A549 (cell line): ENCODE measurements around the gene MBD3L2. TPM values are rescaled to one million over a fixed set of nuclear protein-coding genes. Genes with fewer than 3 reads are reported as not detected.
A peak's percentile ranks its signal among the peaks of the same experiment; 100 is the strongest.

ENCODE experiments used
- ATAC-seq, 2 experiments: fragments of 200-7000 bp in 1 of 2; fragments of >200 bp in 1 of 2; cut with Nextera tagmentation in 1 of 2; cut with Tn5 transposase in 1 of 2; 3 replicates each; pipeline versions ENCODE4 v1.8.0 to v1.9.1; 2018 to 2020; ENCODE audit warnings: mild to moderate bottlenecking in 1 of 2, moderate library complexity in 1 of 2
- CTCF ChIA-PET: fragments of 300-600 bp; sonication (Branson Sonifier 250); formaldehyde crosslinking; extraction: SDS; loops from one replicate; lab custom pipeline; 2021; ENCODE audit warnings: antibody characterized with exemption, inconsistent platforms; lab: Yijun Ruan, JAX
- POLR2A ChIA-PET: fragments of 350-600 bp; formaldehyde crosslinking; extraction: SDS; loops from one replicate; lab custom pipeline; 2021; ENCODE audit warnings: antibody characterized with exemption, inconsistent platforms; lab: Yijun Ruan, JAX
- DNase-seq, 2 experiments: peaks; one replicate each; pipeline versions ENCODE4 v3.0.0 to v3.0.0-alpha.2; 2011 to 2016; ENCODE audit warnings: low read depth in 1 of 2, low spot score in 1 of 2
- FAIRE-seq: peaks from 2 replicates; lab custom pipeline; 2011; peaks lifted over from hg19 to GRCh38; lab: Jason Lieb, UNC
- H3K27ac ChIP-seq, 2 experiments: fragments of >200 bp; sonication (Bioruptor Twin); formaldehyde crosslinking; 3 replicates each; pipeline ENCODE4 v1.5.1; 2016 to 2017
- H3K4me1 ChIP-seq: fragments of >200 bp; sonication (Bioruptor Twin); formaldehyde crosslinking; 3 replicates; pipeline ENCODE4 v1.6.1; 2016
- H3K4me2 ChIP-seq: fragments of >200 bp; sonication (Bioruptor Twin); formaldehyde crosslinking; 3 replicates; pipeline ENCODE4 v1.6.1; 2016
- H3K4me3 ChIP-seq: fragments of >200 bp; sonication (Bioruptor Twin); formaldehyde crosslinking; 3 replicates; pipeline ENCODE4 v1.5.1; 2016
- H3K9me3 ChIP-seq: fragments of >200 bp; sonication (Bioruptor Twin); formaldehyde crosslinking; 3 replicates; pipeline ENCODE4 v1.6.1; 2016
- ATOH8 ChIP-seq: fragments of 250-450 bp; sonication (Bioruptor Pico); IDR thresholded peaks from 2 replicates; pipeline ENCODE4 v1.5.0; 2020; ENCODE audit warnings: low read depth, mild to moderate bottlenecking, moderate library complexity
- BCL3 ChIP-seq: fragments of >200 bp; sonication (Bioruptor Twin); formaldehyde crosslinking; IDR thresholded peaks from 3 replicates; pipeline ENCODE4 v1.6.1; 2016
- CEBPB ChIP-seq, 2 experiments: fragments of >200 bp in 1 of 2; sonication (Bioruptor Twin) in 1 of 2; formaldehyde crosslinking in 1 of 2; IDR thresholded peaks; 2 replicates each; pipeline ENCODE4 v1.6.1; 2012 to 2016
- CHD4 ChIP-seq: fragments of 200-600 bp; sonication (generic); IDR thresholded peaks from 2 replicates; pipeline ENCODE4 v1.6.1; 2016; ENCODE audit warnings: antibody characterized with exemption, mild to moderate bottlenecking, borderline replicate concordance
- E2F6 ChIP-seq: IDR thresholded peaks from 2 replicates; pipeline ENCODE4 v1.6.1; 2012; ENCODE audit warnings: low read depth, borderline replicate concordance
- GATA3 ChIP-seq: IDR thresholded peaks from 2 replicates; pipeline ENCODE4 v1.6.1; 2012; ENCODE audit warnings: borderline replicate concordance
- JUN ChIP-seq, 2 experiments: fragments of >200 bp; sonication (Bioruptor Twin); formaldehyde crosslinking; IDR thresholded peaks; 2 replicates in 1 of 2; 3 replicates in 1 of 2; pipeline ENCODE4 v1.6.1; 2016 to 2017
- KDM5A ChIP-seq: fragments of 200-600 bp; sonication (generic); IDR thresholded peaks from 2 replicates; pipeline ENCODE4 v1.6.1; 2016; ENCODE audit warnings: antibody characterized with exemption, mild to moderate bottlenecking
- MAX ChIP-seq: IDR thresholded peaks from 2 replicates; pipeline ENCODE4 v1.6.1; 2012
- NFE2L2 ChIP-seq: fragments of 150-350 bp; conservative IDR thresholded peaks from 2 replicates; pipeline ENCODE4 v1.6.1; 2014; ENCODE audit warnings: low read length
- PHF8 ChIP-seq: fragments of 200-600 bp; sonication (generic); IDR thresholded peaks from 2 replicates; pipeline ENCODE4 v1.6.1; 2016; ENCODE audit warnings: low read depth, mild to moderate bottlenecking, antibody characterized with exemption, moderate library complexity, borderline replicate concordance
- POLR2A ChIP-seq: IDR thresholded peaks from 2 replicates; pipeline ENCODE4 v1.6.1; 2012; ENCODE audit warnings: mild to moderate bottlenecking, low read length
- RNF2 ChIP-seq: fragments of 200-600 bp; sonication (generic); IDR thresholded peaks from 2 replicates; pipeline ENCODE4 v1.6.1; 2016; ENCODE audit warnings: low read depth, mild to moderate bottlenecking, antibody characterized with exemption, moderate library complexity, borderline replicate concordance
- WGBS: methylation state at CpG from one replicate; pipeline ENCODE4 v1.1.6; 2017; ENCODE audit errors: missing lambda C conversion rate; 5-methylcytosine and 5-hydroxymethylcytosine counted together
- polyA plus RNA-seq, 4 experiments: library from polyadenylated mRNA; depleted of rRNA in 3 of 4; stranded (reverse); fragments of >200 nt; fragmentation: RNase III in 1 of 4; extraction: RNeasy Plus Mini Kit Qiagen cat#74134 plus additional on column Dnase treatment in 1 of 4; gene quantifications; 2 replicates in 3 of 4; 3 replicates in 1 of 4; pipeline ENCODE4 v1.2.3, GENCODE V29; 2011 to 2017

Gene MBD3L2
- polyA plus RNA-seq, 2 of the 4 experiments (the other 2 are of a cell fraction): not detected

GRCh38 chr19:7098096-7098495 lies 49.0 kb downstream of the MBD3L2 start:
- Histone ChIP-seq H3K4me3 (peak overlapping the region; percentile 50; the same call in 2 of the 3 replicates), H3K27ac (no peak overlapping the region; a peak in 1 of 6 replicates), H3K4me1 (0 out of 3 replicates have a peak, but pooled peaks cover 3% of the 10 kb centered on the region), H3K4me2 (peak overlapping the region; percentile 55), H3K9me3 (peaks cover 18% of the 10 kb centered on the region)
- no peak for ATAC-seq
- no peak for TF ChIP-seq CHD4
- TF ChIP-seq NFE2L2: no peak
- no peak for TF ChIP-seq RNF2
- TF ChIP-seq GATA3: no peak
- ChIA-PET CTCF (no interaction called here), POLR2A (no interaction called here)
- WGBS: 82% methylated on average over 3 of the region's 3 CpGs
- no peak for FAIRE-seq
- DNase-seq: no peak

- Histone ChIP-seq H3K4me3 (peak overlapping the region; percentile 50), H3K4me1 (0 out of 3 replicates have a peak, but pooled peaks cover 3% of the 10 kb centered on the region), H3K4me2 (peak overlapping the region; percentile 55), H3K27ac (peak overlapping the region; percentile 78 to 96), H3K9me3 (peaks cover 18% of the 10 kb centered on the region)
- ChIA-PET POLR2A (interaction anchor here (0.6 to 1.4 kb wide), 11 partner anchors 13 to 1042 kb away, joined by 3 to 18 read pairs (median 3); partner anchors contain the start of genes INSR and ZNF557), CTCF (interaction anchor here (0.9 to 4.8 kb wide), 6 partner anchors 10 to 582 kb away, joined by 3 to 49 read pairs (median 4); partner anchors contain the start of gene TRAPPC5)
- peak; percentile 70 to 86 for DNase-seq
- TF ChIP-seq ATOH8 (no peak), KDM5A (no peak), BCL3 (peak; percentile 22; the same call in 1 of the 3 replicates), JUN (IDR thresholded peaks at IDR 0.05) (peak in 1 of 2 experiments; percentile 56; a peak in 2 of 5 replicates), E2F6 (peak; percentile 75; the same call in 1 of the 2 replicates), MAX (peak; percentile 52), POLR2A (peak; percentile 51), RNF2 (no peak), CEBPB (IDR thresholded peaks at IDR 0.05) (no peak), PHF8 (peak; percentile 22; the same call in 1 of the 2 replicates)
- FAIRE-seq: no peak
- WGBS: 1% methylated on average over 31 of the region's 78 CpGs
- peak; percentile 89 to 96 for ATAC-seq
These were observed 49.8 kb downstream of the MBD3L2 start for GRCh38 chr19:7098701-7099596.

GRCh38 chr19:7099597-7099921 lies 50.4 kb downstream of the MBD3L2 start:
- POLR2A ChIA-PET: interaction anchor here (0.7 to 1.4 kb wide), 9 partner anchors 13 to 1042 kb away, joined by 3 to 18 read pairs (median 3); partner anchors contain the start of genes INSR and ZNF557
- CTCF ChIA-PET: interaction anchor here (0.7 to 4.8 kb wide), 7 partner anchors 9 to 581 kb away, joined by 3 to 49 read pairs (median 3); partner anchors contain the start of gene TRAPPC5
- ATAC-seq: no peak

More at GRCh38 chr19:7099597-7099921, 50.4 kb downstream of the MBD3L2 start:
- 39% methylated on average over 5 of the region's 9 CpGs for WGBS
- TF ChIP-seq RNF2: no peak
- TF ChIP-seq, all 56 proteins: peak for 0
- Histone ChIP-seq H3K4me1 (0 out of 3 replicates have a peak, but pooled peaks cover 3% of the 10 kb centered on the region), H3K4me3 (peak overlapping the region; percentile 50), H3K27ac (peak overlapping the region; percentile 78 to 96), H3K9me3 (peaks cover 14% of the 10 kb centered on the region), H3K4me2 (peak overlapping the region; percentile 55)
- FAIRE-seq (no peak), DNase-seq (no peak)

Other genes with a start within 250 kb of the MBD3L2 start
- gene ADGRE1, start 161.7 kb upstream of the MBD3L2 start, polyA plus RNA-seq (2011; rRNA removed): 3.6 and 4.2 TPM in 2 replicates
- gene ADGRE1, start 161.7 kb upstream of the MBD3L2 start, polyA plus RNA-seq (2017; fragmentation: RNase III; extraction: RNeasy Plus Mini Kit Qiagen cat#74134 plus additional on column Dnase treatment): 4.8 to 6.6 TPM (median 5.0 TPM) in 3 replicates
- gene MBD3L2B, start 27.9 kb upstream of the MBD3L2 start, polyA plus RNA-seq (2011; rRNA removed): not detected in 2 replicates
- not detected in 3 replicates for gene MBD3L2B, start 27.9 kb upstream of the MBD3L2 start, polyA plus RNA-seq (2017; fragmentation: RNase III; extraction: RNeasy Plus Mini Kit Qiagen cat#74134 plus additional on column Dnase treatment)
- gene MBD3L5, start 18.7 kb upstream of the MBD3L2 start, polyA plus RNA-seq (2011; rRNA removed): not detected in 2 replicates
- gene MBD3L5, start 18.7 kb upstream of the MBD3L2 start, polyA plus RNA-seq (2017; fragmentation: RNase III; extraction: RNeasy Plus Mini Kit Qiagen cat#74134 plus additional on column Dnase treatment): not detected in 3 replicates
- gene MBD3L4, start 9.1 kb upstream of the MBD3L2 start, polyA plus RNA-seq (2011; rRNA removed): not detected in 2 replicates
- not detected in 3 replicates for gene MBD3L4, start 9.1 kb upstream of the MBD3L2 start, polyA plus RNA-seq (2017; fragmentation: RNase III; extraction: RNeasy Plus Mini Kit Qiagen cat#74134 plus additional on column Dnase treatment)
- not detected in 2 replicates for gene MBD3L3, start 9.4 kb downstream of the MBD3L2 start, polyA plus RNA-seq (2011; rRNA removed)
- gene MBD3L3, start 9.4 kb downstream of the MBD3L2 start, polyA plus RNA-seq (2017; fragmentation: RNase III; extraction: RNeasy Plus Mini Kit Qiagen cat#74134 plus additional on column Dnase treatment): not detected in 3 replicates
- gene ZNF557, start 20.4 kb downstream of the MBD3L2 start, polyA plus RNA-seq (2011; rRNA removed): 4.2 and 5.0 TPM in 2 replicates
- 2.3 to 2.4 TPM (median 2.3 TPM) in 3 replicates for gene ZNF557, start 20.4 kb downstream of the MBD3L2 start, polyA plus RNA-seq (2017; fragmentation: RNase III; extraction: RNeasy Plus Mini Kit Qiagen cat#74134 plus additional on column Dnase treatment)
- gene INSR, start 245.1 kb downstream of the MBD3L2 start, polyA plus RNA-seq (2011; rRNA removed): 3.3 and 4.4 TPM in 2 replicates
- 1.2 to 2.0 TPM (median 1.8 TPM) in 3 replicates for gene INSR, start 245.1 kb downstream of the MBD3L2 start, polyA plus RNA-seq (2017; fragmentation: RNase III; extraction: RNeasy Plus Mini Kit Qiagen cat#74134 plus additional on column Dnase treatment)